Liver (tissue), 9 donors: ENCODE measurements around the gene SH3PXD2B. TPM values are rescaled to one million over a fixed set of nuclear protein-coding genes. Genes with fewer than 3 reads are reported as not detected.

Experiments used
- DNase-seq: peaks from one replicate; pipeline ENCODE4 v3.0.0-alpha.2; 2017; ENCODE audit warnings: low spot score
- H3K27ac ChIP-seq, 2 donors: one replicate each; pipeline ENCODE4 v1.7.0; 2013; ENCODE audit warnings: inconsistent platforms in 2 of 2, low read length in 2 of 2, control low read depth in 1 of 2, low read depth in 1 of 2, mild to moderate bottlenecking in 1 of 2
- H3K27me3 ChIP-seq, 4 donors: one replicate each; pipeline versions ENCODE4 v1.6.1 to v1.7.0; 2013; ENCODE audit warnings: low read length in 3 of 4, inconsistent platforms in 1 of 4, mild to moderate bottlenecking in 1 of 4, moderate library complexity in 1 of 4; ENCODE audit not compliant: control insufficient read depth in 4 of 4, insufficient read depth in 4 of 4
- H3K36me3 ChIP-seq, 4 donors: one replicate each; pipeline versions ENCODE4 v1.6.1 to v1.7.0; 2013; ENCODE audit warnings: low read length in 3 of 4, mild to moderate bottlenecking in 3 of 4, low read depth in 1 of 4, moderate library complexity in 1 of 4; ENCODE audit not compliant: control insufficient read depth in 4 of 4, insufficient read depth in 3 of 4
- H3K4me1 ChIP-seq, 4 donors: one replicate each; pipeline versions ENCODE4 v1.6.1 to v1.7.0; 2013; ENCODE audit warnings: low read length in 3 of 4, mild to moderate bottlenecking in 3 of 4, moderate library complexity in 1 of 4; ENCODE audit not compliant: control insufficient read depth in 4 of 4, insufficient read depth in 4 of 4
- H3K4me3 ChIP-seq, 3 donors: one replicate each; pipeline versions ENCODE4 v1.6.1 to v1.7.0; 2013; ENCODE audit warnings: low read length in 3 of 3, control low read depth in 1 of 3, low read depth in 1 of 3, mild to moderate bottlenecking in 1 of 3
- H3K9ac ChIP-seq, 2 donors: one replicate each; pipeline ENCODE4 v1.7.0; 2013; ENCODE audit warnings: low read length in 2 of 2, mild to moderate bottlenecking in 2 of 2, moderate library complexity in 2 of 2, control low read depth in 1 of 2, low read depth in 1 of 2
- H3K9me3 ChIP-seq, 4 donors: one replicate each; pipeline versions ENCODE4 v1.6.1 to v1.7.0; 2013; ENCODE audit warnings: low read length in 3 of 4; ENCODE audit not compliant: control insufficient read depth in 4 of 4
- ATF3 ChIP-seq: IDR thresholded peaks from 2 replicates; pipeline ENCODE4 v1.6.1; 2016; ENCODE audit warnings: antibody characterized with exemption
- EGR1 ChIP-seq, 2 donors: IDR thresholded peaks; 2 replicates each; pipeline ENCODE4 v1.6.1; 2016 to 2018; ENCODE audit warnings: antibody characterized with exemption in 2 of 2, low read depth in 2 of 2
- FOXA1 ChIP-seq: IDR thresholded peaks from 2 replicates; pipeline ENCODE4 v1.6.1; 2016; ENCODE audit warnings: antibody characterized with exemption
- FOXA2 ChIP-seq: IDR thresholded peaks from 2 replicates; pipeline ENCODE4 v1.6.1; 2016; ENCODE audit warnings: antibody characterized with exemption
- GABPA ChIP-seq, 2 donors: IDR thresholded peaks in 1 of 2; conservative IDR thresholded peaks in 1 of 2; 2 replicates each; pipeline ENCODE4 v1.6.1; 2016; ENCODE audit warnings: antibody characterized with exemption in 2 of 2, mild to moderate bottlenecking in 1 of 2, moderate library complexity in 1 of 2
- HNF4A ChIP-seq, 2 donors: conservative IDR thresholded peaks; 2 replicates each; pipeline ENCODE4 v1.6.1; 2016; ENCODE audit warnings: antibody characterized with exemption in 2 of 2, mild to moderate bottlenecking in 2 of 2
- HNF4G ChIP-seq: IDR thresholded peaks from 2 replicates; pipeline ENCODE4 v1.6.1; 2016; ENCODE audit warnings: antibody characterized with exemption
- JUND ChIP-seq, 2 donors: IDR thresholded peaks; 2 replicates each; pipeline ENCODE4 v1.6.1; 2016; ENCODE audit warnings: antibody characterized with exemption in 2 of 2
- NR2F2 ChIP-seq: IDR thresholded peaks from 2 replicates; pipeline ENCODE4 v1.6.1; 2016; ENCODE audit warnings: antibody characterized with exemption
- RAD21 ChIP-seq, 2 donors: IDR thresholded peaks; 2 replicates each; pipeline ENCODE4 v1.6.1; 2016; ENCODE audit warnings: antibody characterized with exemption in 2 of 2, mild to moderate bottlenecking in 2 of 2
- RXRA ChIP-seq, 2 donors: IDR thresholded peaks; 2 replicates each; pipeline ENCODE4 v1.6.1; 2017 to 2018; ENCODE audit warnings: antibody characterized with exemption in 2 of 2, mild to moderate bottlenecking in 1 of 2
- SP1 ChIP-seq: IDR thresholded peaks from 2 replicates; pipeline ENCODE4 v1.6.1; 2018; ENCODE audit warnings: antibody characterized with exemption, mild to moderate bottlenecking
- TAF1 ChIP-seq: conservative IDR thresholded peaks from 2 replicates; pipeline ENCODE4 v1.6.1; 2016; ENCODE audit warnings: antibody characterized with exemption, mild to moderate bottlenecking
- YY1 ChIP-seq: IDR thresholded peaks from 2 replicates; pipeline ENCODE4 v1.6.1; 2016; ENCODE audit warnings: antibody characterized with exemption, mild to moderate bottlenecking
- WGBS: extraction: QIAGEN DNeasy Blood & Tissue Kit; methylation state at CpG from one replicate; pipeline ENCODE4 v1.1.7; 2013; 5-methylcytosine and 5-hydroxymethylcytosine counted together
- polyA plus RNA-seq, 2 donors: library from polyadenylated mRNA; stranded (reverse) in 1 of 2; unstranded in 1 of 2; fragments of 200-250 nt in 1 of 2; fragments of >200 nt in 1 of 2; fragmentation: Nextera tagmentation in 1 of 2; extraction: Ambion mirVana in 1 of 2; gene quantifications; one replicate each; pipeline versions ENCODE4 v1.2.1 to v1.2.3, GENCODE V29; 2013 to 2015
- total RNA-seq, 2 donors: library from RNA; depleted of rRNA; stranded (reverse); fragments of >200 nt; gene quantifications; one replicate each; pipeline ENCODE4 v1.2.3, GENCODE V29; 2014
- TF ChIP-seq, protein P1 (sequence below): fragments of 150-350 bp; IDR thresholded peaks from 2 replicates; pipeline ENCODE4 v1.5.1; 2017; ENCODE audit warnings: improper control_type of control experiment, low read depth, low read length; ENCODE audit not compliant: missing input control
- TF ChIP-seq, protein P2 (sequence below): IDR thresholded peaks from 2 replicates; pipeline ENCODE4 v1.6.1; 2016; ENCODE audit warnings: antibody characterized with exemption
- TF ChIP-seq, protein P3 (sequence below): IDR thresholded peaks from 2 replicates; pipeline ENCODE4 v1.6.1; 2016; ENCODE audit warnings: antibody characterized with exemption, mild to moderate bottlenecking
- TF ChIP-seq, protein P4 (sequence below): IDR thresholded peaks from 2 replicates; pipeline ENCODE4 v1.6.1; 2016; ENCODE audit warnings: antibody characterized with exemption
- donor health status: healthy.
- donor health status: healthy.
- donor health status: healthy.
- donor health status: healthy.
- donor health status: healthy.

Gene SH3PXD2B
- total and polyA plus RNA-seq, 4 donors: 1.1 to 3.3 (median 2.2) TPM

- no peak for TF ChIP-seq GABPA (IDR thresholded peaks at IDR 0.05 in 1 of 2, conservative IDR thresholded peaks at IDR 0.05 in 1 of 2)
- no peak for TF ChIP-seq JUND (IDR thresholded peaks at IDR 0.05)
- no peak for TF ChIP-seq HNF4G
- no peak for TF ChIP-seq FOXA1
- no peak for TF ChIP-seq HNF4A (conservative IDR thresholded peaks at IDR 0.05)
Observed at GRCh38 chr5:172377856-172378255, 76.5 kb downstream of the SH3PXD2B start (continued).

- H3K27ac ChIP-seq: no peak overlapping the region
- no peak overlapping the region for H3K4me3 ChIP-seq
- no peaks in the 10 kb centered on the region for H3K9me3 ChIP-seq
- no peaks in the 10 kb centered on the region for H3K36me3 ChIP-seq
- H3K27me3 ChIP-seq: no peaks in the 10 kb centered on the region
- TF ChIP-seq NR2F2 (no peak), ATF3 (no peak), HNF4G (no peak), TAF1 (no peak), EGR1 (IDR thresholded peaks at IDR 0.05; ENCODE audit: low read depth in 2 of 2) (no peak), FOXA2 (no peak), RXRA (IDR thresholded peaks at IDR 0.05) (no peak), GABPA (IDR thresholded peaks at IDR 0.05 in 1 of 2, conservative IDR thresholded peaks at IDR 0.05 in 1 of 2) (no peak), HNF4A (conservative IDR thresholded peaks at IDR 0.05) (no peak), JUND (IDR thresholded peaks at IDR 0.05) (no peak), RAD21 (IDR thresholded peaks at IDR 0.05) (no peak), YY1 (no peak), FOXA1 (no peak), SP1 (no peak)
- TF ChIP-seq, protein P1, sequence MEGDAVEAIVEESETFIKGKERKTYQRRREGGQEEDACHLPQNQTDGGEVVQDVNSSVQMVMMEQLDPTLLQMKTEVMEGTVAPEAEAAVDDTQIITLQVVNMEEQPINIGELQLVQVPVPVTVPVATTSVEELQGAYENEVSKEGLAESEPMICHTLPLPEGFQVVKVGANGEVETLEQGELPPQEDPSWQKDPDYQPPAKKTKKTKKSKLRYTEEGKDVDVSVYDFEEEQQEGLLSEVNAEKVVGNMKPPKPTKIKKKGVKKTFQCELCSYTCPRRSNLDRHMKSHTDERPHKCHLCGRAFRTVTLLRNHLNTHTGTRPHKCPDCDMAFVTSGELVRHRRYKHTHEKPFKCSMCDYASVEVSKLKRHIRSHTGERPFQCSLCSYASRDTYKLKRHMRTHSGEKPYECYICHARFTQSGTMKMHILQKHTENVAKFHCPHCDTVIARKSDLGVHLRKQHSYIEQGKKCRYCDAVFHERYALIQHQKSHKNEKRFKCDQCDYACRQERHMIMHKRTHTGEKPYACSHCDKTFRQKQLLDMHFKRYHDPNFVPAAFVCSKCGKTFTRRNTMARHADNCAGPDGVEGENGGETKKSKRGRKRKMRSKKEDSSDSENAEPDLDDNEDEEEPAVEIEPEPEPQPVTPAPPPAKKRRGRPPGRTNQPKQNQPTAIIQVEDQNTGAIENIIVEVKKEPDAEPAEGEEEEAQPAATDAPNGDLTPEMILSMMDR: no peak
- TF ChIP-seq, protein P2, sequence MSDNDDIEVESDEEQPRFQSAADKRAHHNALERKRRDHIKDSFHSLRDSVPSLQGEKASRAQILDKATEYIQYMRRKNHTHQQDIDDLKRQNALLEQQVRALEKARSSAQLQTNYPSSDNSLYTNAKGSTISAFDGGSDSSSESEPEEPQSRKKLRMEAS: no peak
- TF ChIP-seq, protein P3, sequence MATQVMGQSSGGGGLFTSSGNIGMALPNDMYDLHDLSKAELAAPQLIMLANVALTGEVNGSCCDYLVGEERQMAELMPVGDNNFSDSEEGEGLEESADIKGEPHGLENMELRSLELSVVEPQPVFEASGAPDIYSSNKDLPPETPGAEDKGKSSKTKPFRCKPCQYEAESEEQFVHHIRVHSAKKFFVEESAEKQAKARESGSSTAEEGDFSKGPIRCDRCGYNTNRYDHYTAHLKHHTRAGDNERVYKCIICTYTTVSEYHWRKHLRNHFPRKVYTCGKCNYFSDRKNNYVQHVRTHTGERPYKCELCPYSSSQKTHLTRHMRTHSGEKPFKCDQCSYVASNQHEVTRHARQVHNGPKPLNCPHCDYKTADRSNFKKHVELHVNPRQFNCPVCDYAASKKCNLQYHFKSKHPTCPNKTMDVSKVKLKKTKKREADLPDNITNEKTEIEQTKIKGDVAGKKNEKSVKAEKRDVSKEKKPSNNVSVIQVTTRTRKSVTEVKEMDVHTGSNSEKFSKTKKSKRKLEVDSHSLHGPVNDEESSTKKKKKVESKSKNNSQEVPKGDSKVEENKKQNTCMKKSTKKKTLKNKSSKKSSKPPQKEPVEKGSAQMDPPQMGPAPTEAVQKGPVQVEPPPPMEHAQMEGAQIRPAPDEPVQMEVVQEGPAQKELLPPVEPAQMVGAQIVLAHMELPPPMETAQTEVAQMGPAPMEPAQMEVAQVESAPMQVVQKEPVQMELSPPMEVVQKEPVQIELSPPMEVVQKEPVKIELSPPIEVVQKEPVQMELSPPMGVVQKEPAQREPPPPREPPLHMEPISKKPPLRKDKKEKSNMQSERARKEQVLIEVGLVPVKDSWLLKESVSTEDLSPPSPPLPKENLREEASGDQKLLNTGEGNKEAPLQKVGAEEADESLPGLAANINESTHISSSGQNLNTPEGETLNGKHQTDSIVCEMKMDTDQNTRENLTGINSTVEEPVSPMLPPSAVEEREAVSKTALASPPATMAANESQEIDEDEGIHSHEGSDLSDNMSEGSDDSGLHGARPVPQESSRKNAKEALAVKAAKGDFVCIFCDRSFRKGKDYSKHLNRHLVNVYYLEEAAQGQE: no peak
- TF ChIP-seq, protein P4, sequence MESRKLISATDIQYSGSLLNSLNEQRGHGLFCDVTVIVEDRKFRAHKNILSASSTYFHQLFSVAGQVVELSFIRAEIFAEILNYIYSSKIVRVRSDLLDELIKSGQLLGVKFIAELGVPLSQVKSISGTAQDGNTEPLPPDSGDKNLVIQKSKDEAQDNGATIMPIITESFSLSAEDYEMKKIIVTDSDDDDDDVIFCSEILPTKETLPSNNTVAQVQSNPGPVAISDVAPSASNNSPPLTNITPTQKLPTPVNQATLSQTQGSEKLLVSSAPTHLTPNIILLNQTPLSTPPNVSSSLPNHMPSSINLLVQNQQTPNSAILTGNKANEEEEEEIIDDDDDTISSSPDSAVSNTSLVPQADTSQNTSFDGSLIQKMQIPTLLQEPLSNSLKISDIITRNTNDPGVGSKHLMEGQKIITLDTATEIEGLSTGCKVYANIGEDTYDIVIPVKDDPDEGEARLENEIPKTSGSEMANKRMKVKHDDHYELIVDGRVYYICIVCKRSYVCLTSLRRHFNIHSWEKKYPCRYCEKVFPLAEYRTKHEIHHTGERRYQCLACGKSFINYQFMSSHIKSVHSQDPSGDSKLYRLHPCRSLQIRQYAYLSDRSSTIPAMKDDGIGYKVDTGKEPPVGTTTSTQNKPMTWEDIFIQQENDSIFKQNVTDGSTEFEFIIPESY: no peak
- DNase-seq: no peak
- H3K9ac ChIP-seq: no peak overlapping the region
- H3K4me1 ChIP-seq: no peaks in the 10 kb centered on the region
- WGBS: 94% methylated on average over 3 of the region's 3 CpGs
Observed at GRCh38 chr5:172377438-172377837, 76.9 kb downstream of the SH3PXD2B start.
